Measurements from ENCODE around the gene RAPGEFL1. TPM values are rescaled to one million over a fixed set of nuclear protein-coding genes. Genes with fewer than 3 reads are reported as not detected.
A peak's percentile ranks its signal among the peaks of the same experiment; 100 is the strongest.
"Not testable (repeated sequence)": the region's sequence is repeated elsewhere in the genome, so short reads cannot be mapped to it uniquely, and the experiment has no call there.

Gene RAPGEFL1
- total RNA-seq, 5 donors from 2014 or later (not counting 1 experiment from before 2014, with no cell fraction given): 4.6 to 10.0 (median 6.2) TPM

DNA sequence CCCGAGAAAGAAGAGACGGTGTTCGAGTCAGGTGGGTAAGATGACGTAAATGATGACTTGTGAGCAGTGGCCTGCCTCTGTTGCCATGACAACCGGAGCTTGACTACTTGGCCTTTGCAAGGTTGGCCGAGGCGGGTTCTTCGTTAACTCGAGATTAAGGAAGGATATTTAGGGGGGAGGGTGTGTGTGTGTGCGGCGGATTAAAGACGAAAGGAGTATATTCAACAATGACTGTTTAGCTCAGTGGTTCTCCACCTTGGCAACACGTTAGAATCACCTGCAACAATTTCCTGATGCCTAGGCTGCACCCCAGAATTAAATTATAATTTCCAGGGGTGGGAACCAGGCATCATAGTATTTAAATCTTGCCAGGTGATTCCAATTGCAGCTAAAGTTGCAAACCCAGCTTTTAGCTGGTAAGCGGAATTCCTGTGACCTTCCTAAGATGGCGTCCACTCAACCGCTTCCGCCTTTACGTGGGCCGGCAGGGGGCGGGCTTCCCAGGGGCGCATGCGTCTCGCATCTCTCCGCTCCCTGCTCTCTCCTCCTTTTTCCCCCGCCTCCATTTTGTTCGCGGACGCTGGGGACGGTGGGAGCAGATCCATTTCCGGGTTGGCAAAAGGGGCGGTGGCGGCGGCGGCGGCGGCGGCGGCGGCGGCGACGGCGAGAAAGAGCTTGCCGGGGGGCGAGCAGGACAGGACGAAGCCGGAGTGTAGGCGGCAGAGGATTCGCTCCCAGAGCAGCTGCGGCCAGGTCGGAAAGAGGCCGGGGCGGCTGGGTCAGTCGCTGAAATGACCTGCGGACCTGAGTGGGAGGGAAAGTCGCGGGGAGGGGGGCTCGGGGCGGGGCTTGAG lies 41.7 kb downstream of the RAPGEFL1 start, which contains the start of gene WIPF2:
WIPF2 (plus strand) TSS at position 565 of the 854 bp plus-strand sequence. CDS start 37,156 bp downstream, outside the sequence.
- H3K4me1 Mint-ChIP-seq: peaks cover 26 to 42% (median 30%) of the 10 kb centered on the region in 3 donors
- no peaks in the 10 kb centered on the region for H3K9me3 Mint-ChIP-seq
- ATAC-seq (replicated peaks in 1 of 4): peak; percentile 91 to 99 (median 97)
- WGBS (ENCODE audit: insufficient coverage): 2% methylated on average over 50 of the region's 59 CpGs
- peak within 1 kb of the TSS; percentile 100 for H3K27ac Mint-ChIP-seq
- H3K27me3 ChIP-seq (replicated peaks in 1 of 2; ENCODE audit: control insufficient read depth in 2 of 2, extremely low read depth in 1 of 2, insufficient read depth in 2 of 2, low read length in 1 of 2): no peaks in the 10 kb centered on the region
- no peaks in the 10 kb centered on the region for H3K27me3 Mint-ChIP-seq
- POLR2A ChIA-PET: interaction anchor here (0.5 to 1.0 kb wide), 10 partner anchors 8 to 1469 kb away, joined by 3 to 12 read pairs (median 3); partner anchors contain the start of gene CDK12 (in 1 of the 2)
- peak; percentile 91 to 98 (median 94) for DNase-seq
- peaks cover 8 to 24% of the 10 kb centered on the region in 2 experiments for H3K4me1 ChIP-seq (ENCODE audit: control insufficient read depth in 1 of 2, extremely low read depth in 1 of 2, insufficient read depth in 2 of 2, low read length in 2 of 2)
- no peaks in the 10 kb centered on the region for H3K36me3 ChIP-seq (ENCODE audit: control insufficient read depth in 2 of 2, extremely low read depth in 1 of 2, insufficient read depth in 1 of 2, low read length in 1 of 2)
- H3K9me3 ChIP-seq: no peaks in the 10 kb centered on the region
- peak within 1 kb of the TSS; percentile 87 to 98 (median 95) for H3K4me3 Mint-ChIP-seq
- H3K36me3 Mint-ChIP-seq: peaks cover 3% of the 10 kb centered on the region
- peak within 1 kb of the TSS; percentile 92 for H3K27ac ChIP-seq (ENCODE audit: low read length)
- H3K4me3 ChIP-seq (ENCODE audit: control insufficient read depth in 1 of 2, extremely low read depth in 1 of 2, low read length in 1 of 2): peak within 1 kb of the TSS; percentile 50 to 71
- CTCF ChIA-PET: interaction anchor here in 1 of 2 donors (0.6 to 2.0 kb wide), 16 partner anchors 10 to 239 kb away, joined by 3 to 13 read pairs (median 4); partner anchors contain the start of genes CASC3, MED24 and PSMD3

DNA sequence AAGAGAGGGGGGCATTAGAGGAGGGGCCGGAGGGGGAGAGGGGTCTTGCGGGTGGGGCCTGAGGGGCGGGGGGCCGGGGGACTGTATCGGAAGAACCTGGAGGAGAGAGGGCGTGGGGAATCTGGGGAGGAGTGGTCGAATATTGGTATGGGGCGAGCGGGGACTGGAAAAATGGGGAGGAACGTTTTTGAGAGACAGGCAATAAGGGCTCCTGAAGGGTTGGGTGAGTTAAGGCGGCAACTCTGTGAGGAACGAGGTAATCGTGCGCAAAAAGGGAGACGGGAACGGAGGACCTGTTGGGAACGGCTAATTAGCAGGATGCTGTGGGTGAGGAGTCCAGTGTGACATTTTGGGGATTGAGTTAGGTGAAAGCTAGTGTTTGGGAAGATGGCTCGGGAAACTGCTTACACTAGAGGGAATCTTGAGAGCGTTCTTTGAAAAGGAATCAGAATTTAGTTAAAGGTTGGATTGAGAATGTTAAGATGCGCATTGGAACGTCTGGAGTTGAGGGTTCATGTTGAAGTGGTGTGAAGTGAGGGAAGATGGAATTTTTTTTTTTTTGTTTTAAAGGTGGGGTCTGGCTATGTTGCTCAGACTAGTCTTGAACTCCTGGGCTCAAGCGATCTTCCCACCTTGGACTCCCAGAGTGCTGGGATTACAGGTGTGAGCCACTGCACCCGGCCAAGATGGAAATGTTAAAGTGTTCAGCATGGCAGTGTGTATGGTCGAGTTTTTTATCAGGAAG lies 42.5 kb downstream of the RAPGEFL1 start:
- H3K36me3 Mint-ChIP-seq: peaks cover 7% of the 10 kb centered on the region
- Histone ChIP-seq H3K27me3 (replicated peaks in 1 of 2; ENCODE audit: control insufficient read depth in 2 of 2, extremely low read depth in 1 of 2, insufficient read depth in 2 of 2, low read length in 1 of 2) (no peaks in the 10 kb centered on the region), H3K4me3 (ENCODE audit: control insufficient read depth in 1 of 2, extremely low read depth in 1 of 2, low read length in 1 of 2) (peak overlapping the region; percentile 50 to 71), H3K4me1 (ENCODE audit: control insufficient read depth in 1 of 2, extremely low read depth in 1 of 2, insufficient read depth in 2 of 2, low read length in 2 of 2) (peaks cover 8 to 24% of the 10 kb centered on the region in 2 experiments), H3K27ac (ENCODE audit: low read length) (peak overlapping the region; percentile 92), H3K9me3 (no peaks in the 10 kb centered on the region), H3K36me3 (ENCODE audit: control insufficient read depth in 2 of 2, extremely low read depth in 1 of 2, insufficient read depth in 1 of 2, low read length in 1 of 2) (no peaks in the 10 kb centered on the region)
- ChIA-PET POLR2A (interaction anchor here (0.6 to 1.0 kb wide), 4 partner anchors 8 to 1469 kb away, joined by 3 read pairs; no protein-coding TSS in a partner anchor), CTCF (interaction anchor here in 1 of 2 donors (0.8 to 2.0 kb wide), 6 partner anchors 44 to 240 kb away, joined by 3 to 13 read pairs (median 4); partner anchors contain the start of gene MED24)
- H3K27me3 Mint-ChIP-seq: no peaks in the 10 kb centered on the region
- H3K27ac Mint-ChIP-seq: peak overlapping the region; percentile 26 to 77
- H3K9me3 Mint-ChIP-seq: no peaks in the 10 kb centered on the region
- H3K4me3 Mint-ChIP-seq: peak overlapping the region; percentile 87 to 98 (median 95)
- ATAC-seq (replicated peaks in 1 of 4): peak in 3 of 4 experiments; percentile 18 to 28 (median 25)
- 4% methylated on average over 18 of the region's 24 CpGs for WGBS (ENCODE audit: insufficient coverage)
- peak in 24 of 35 experiments; percentile 1 to 53 (median 10) for DNase-seq
- H3K4me1 Mint-ChIP-seq: peaks cover 31 to 46% (median 36%) of the 10 kb centered on the region in 3 donors

DNA sequence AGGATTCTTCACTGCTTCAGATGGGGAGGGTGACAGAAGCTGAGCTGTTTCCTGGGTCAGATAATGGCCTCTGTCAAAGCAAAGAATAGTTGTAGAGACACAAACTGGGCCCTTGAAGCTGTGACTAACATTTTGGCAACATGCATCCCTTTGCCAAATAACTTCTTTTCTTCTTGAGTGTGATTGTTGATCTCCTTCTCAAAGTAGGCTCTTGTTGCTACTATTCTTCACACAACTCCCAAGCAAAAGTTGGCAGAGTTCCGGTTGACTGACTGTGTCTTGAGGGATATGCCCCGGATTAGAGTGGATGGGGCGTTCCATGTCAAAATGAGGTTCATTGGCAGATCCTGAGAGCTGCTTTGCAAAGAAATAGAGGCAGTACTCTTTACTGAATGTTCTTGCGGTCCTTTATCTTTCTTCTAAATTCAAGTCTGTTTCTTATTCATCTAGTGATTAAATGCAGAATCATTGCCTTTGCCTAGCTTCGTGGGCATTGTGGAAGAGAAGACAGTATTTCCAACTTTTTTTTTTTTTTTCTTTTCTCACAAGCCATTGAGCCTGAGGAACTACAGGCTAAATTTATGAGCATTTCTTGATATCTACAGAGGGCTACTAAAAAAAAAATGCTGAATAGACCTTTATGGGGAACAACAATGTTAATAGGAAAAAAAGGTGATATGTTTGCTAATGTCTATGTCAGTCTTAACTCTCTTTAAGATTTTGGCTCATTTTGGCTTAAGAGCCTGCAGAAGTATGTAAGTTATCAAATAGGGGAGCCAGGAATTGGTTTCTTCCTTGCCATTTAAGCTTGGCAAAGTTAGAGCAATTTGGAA lies 47.7 kb downstream of the RAPGEFL1 start:
- ATAC-seq (replicated peaks in 1 of 4) (no peak), DNase-seq (no peak)
- Mint-ChIP-seq H3K36me3 (peaks cover 15% of the 10 kb centered on the region), H3K27me3 (no peaks in the 10 kb centered on the region), H3K4me1 (peaks cover 36 to 45% (median 40%) of the 10 kb centered on the region in 3 donors), H3K9me3 (no peaks in the 10 kb centered on the region), H3K4me3 (no peak overlapping the region), H3K27ac (peak overlapping the region; percentile 25 to 53)
- Histone ChIP-seq H3K36me3 (ENCODE audit: control insufficient read depth in 2 of 2, extremely low read depth in 1 of 2, insufficient read depth in 1 of 2, low read length in 1 of 2) (peaks cover 0 to 13% of the 10 kb centered on the region in 2 donors), H3K27ac (ENCODE audit: low read length) (no peak overlapping the region), H3K27me3 (replicated peaks in 1 of 2; ENCODE audit: control insufficient read depth in 2 of 2, extremely low read depth in 1 of 2, insufficient read depth in 2 of 2, low read length in 1 of 2) (no peaks in the 10 kb centered on the region), H3K4me3 (ENCODE audit: control insufficient read depth in 1 of 2, extremely low read depth in 1 of 2, low read length in 1 of 2) (no peak overlapping the region), H3K9me3 (no peaks in the 10 kb centered on the region), H3K4me1 (ENCODE audit: control insufficient read depth in 1 of 2, extremely low read depth in 1 of 2, insufficient read depth in 2 of 2, low read length in 2 of 2) (peaks cover 6 to 14% of the 10 kb centered on the region in 2 experiments)
- ChIA-PET POLR2A (interaction anchor here (0.6 to 1.1 kb wide), 2 partner anchors 18 to 337 kb away, joined by 3 read pairs; no protein-coding TSS in a partner anchor), CTCF (interaction anchor here in 1 of 2 donors (0.5 to 0.7 kb wide), 2 partner anchors 23 to 149 kb away, joined by 3 read pairs; no protein-coding TSS in a partner anchor)
- WGBS (ENCODE audit: insufficient coverage): 100% methylated on average over 2 of the region's 5 CpGs

DNA sequence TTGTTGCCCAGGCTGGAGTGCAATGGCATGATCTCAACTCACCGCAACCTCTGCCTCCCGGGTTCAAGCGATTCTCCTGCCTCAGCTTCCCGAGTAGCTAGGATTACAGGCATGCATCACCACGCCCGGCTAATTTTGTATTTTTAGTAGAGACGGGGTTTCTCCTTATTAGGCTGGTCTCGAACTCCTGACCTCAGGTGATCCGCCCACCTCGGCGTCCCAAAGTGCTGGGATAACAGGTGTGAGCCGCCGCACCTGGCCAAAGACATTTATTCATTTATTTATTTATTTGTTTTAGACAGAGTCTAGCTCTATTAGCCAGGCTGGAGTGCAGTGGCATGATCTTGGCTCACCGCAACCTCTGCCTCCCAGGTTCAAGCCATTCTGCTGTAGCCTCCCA lies 51.9 kb downstream of the RAPGEFL1 start:
- not testable (repeated sequence) for H3K27me3 Mint-ChIP-seq; H3K27me3 ChIP-seq (replicated peaks in 1 of 2; ENCODE audit: control insufficient read depth in 2 of 2, extremely low read depth in 1 of 2, insufficient read depth in 2 of 2, low read length in 1 of 2); DNase-seq; H3K9me3 Mint-ChIP-seq; H3K27ac ChIP-seq (ENCODE audit: low read length); H3K27ac Mint-ChIP-seq; H3K4me1 ChIP-seq (ENCODE audit: control insufficient read depth in 1 of 2, extremely low read depth in 1 of 2, insufficient read depth in 2 of 2, low read length in 2 of 2); ATAC-seq (replicated peaks in 1 of 4); H3K9me3 ChIP-seq; H3K4me3 ChIP-seq (ENCODE audit: control insufficient read depth in 1 of 2, extremely low read depth in 1 of 2, low read length in 1 of 2); H3K4me3 Mint-ChIP-seq
- peaks cover 0 to 23% of the 10 kb centered on the region in 2 donors for H3K36me3 ChIP-seq (ENCODE audit: control insufficient read depth in 2 of 2, extremely low read depth in 1 of 2, insufficient read depth in 1 of 2, low read length in 1 of 2)
- 100% methylated on average over 3 of the region's 14 CpGs for WGBS (ENCODE audit: insufficient coverage)
- ChIA-PET POLR2A (interaction anchor here in 1 of 2 donors (0.6 kb wide), 1 partner anchor 215 kb away, joined by 4 read pairs; no protein-coding TSS in a partner anchor), CTCF (interaction anchor here in 1 of 2 donors (0.6 kb wide), 1 partner anchor 126 kb away, joined by 3 read pairs; no protein-coding TSS in a partner anchor)
- peaks cover 22% of the 10 kb centered on the region for H3K36me3 Mint-ChIP-seq
- H3K4me1 Mint-ChIP-seq: peaks cover 37 to 38% (median 38%) of the 10 kb centered on the region in 3 donors

DNA sequence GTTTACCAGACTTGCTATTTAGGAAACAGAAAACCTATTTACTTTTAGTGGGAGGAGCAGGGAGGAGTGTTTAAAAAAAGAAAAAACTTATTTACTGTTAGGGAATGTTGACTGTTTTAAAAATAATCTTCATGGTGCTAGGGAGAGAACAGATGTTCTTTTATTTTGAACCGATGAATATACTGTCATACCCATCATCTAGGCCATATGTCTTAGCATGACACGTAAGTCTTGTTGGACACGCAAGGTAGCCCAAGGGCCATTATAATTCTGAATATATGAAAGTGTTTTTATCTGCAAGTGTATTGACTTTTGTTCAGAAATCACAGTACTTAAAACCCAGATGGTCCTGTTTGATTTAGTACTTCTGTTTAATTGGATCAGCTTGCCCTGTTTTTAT lies 53.4 kb downstream of the RAPGEFL1 start:
- no CpG with 5 or more reads among the region's 3 CpGs for WGBS (ENCODE audit: insufficient coverage)
- Mint-ChIP-seq H3K4me3 (no peak overlapping the region), H3K27me3 (no peaks in the 10 kb centered on the region), H3K9me3 (no peaks in the 10 kb centered on the region), H3K4me1 (peaks cover 27 to 29% (median 29%) of the 10 kb centered on the region in 3 donors), H3K27ac (no peak overlapping the region), H3K36me3 (peaks cover 23% of the 10 kb centered on the region)
- Histone ChIP-seq H3K27ac (ENCODE audit: low read length) (no peak overlapping the region), H3K27me3 (replicated peaks in 1 of 2; ENCODE audit: control insufficient read depth in 2 of 2, extremely low read depth in 1 of 2, insufficient read depth in 2 of 2, low read length in 1 of 2) (no peaks in the 10 kb centered on the region), H3K4me1 (ENCODE audit: control insufficient read depth in 1 of 2, extremely low read depth in 1 of 2, insufficient read depth in 2 of 2, low read length in 2 of 2) (peaks cover 0 to 2% of the 10 kb centered on the region in 2 experiments), H3K36me3 (ENCODE audit: control insufficient read depth in 2 of 2, extremely low read depth in 1 of 2, insufficient read depth in 1 of 2, low read length in 1 of 2) (peaks cover 3 to 24% of the 10 kb centered on the region in 2 donors), H3K4me3 (ENCODE audit: control insufficient read depth in 1 of 2, extremely low read depth in 1 of 2, low read length in 1 of 2) (no peak overlapping the region), H3K9me3 (no peaks in the 10 kb centered on the region)
- no peak for DNase-seq
- POLR2A ChIA-PET: interaction anchor here in 1 of 2 donors (0.7 kb wide), 1 partner anchor 184 kb away, joined by 3 read pairs; no protein-coding TSS in a partner anchor
- no peak for ATAC-seq (replicated peaks in 1 of 4)
- CTCF ChIA-PET: interaction anchor here in 1 of 2 donors (0.7 kb wide), 1 partner anchor 20 kb away, joined by 3 read pairs; no protein-coding TSS in a partner anchor
